ENCODE data around the gene SLC16A9. TPM values are rescaled to one million over a fixed set of nuclear protein-coding genes. Genes with fewer than 3 reads are reported as not detected.
A peak's percentile ranks its signal among the peaks of the same experiment; 100 is the strongest.

Gene SLC16A9
- polyA plus RNA-seq, 1 donor: 2.6 TPM

DNA sequence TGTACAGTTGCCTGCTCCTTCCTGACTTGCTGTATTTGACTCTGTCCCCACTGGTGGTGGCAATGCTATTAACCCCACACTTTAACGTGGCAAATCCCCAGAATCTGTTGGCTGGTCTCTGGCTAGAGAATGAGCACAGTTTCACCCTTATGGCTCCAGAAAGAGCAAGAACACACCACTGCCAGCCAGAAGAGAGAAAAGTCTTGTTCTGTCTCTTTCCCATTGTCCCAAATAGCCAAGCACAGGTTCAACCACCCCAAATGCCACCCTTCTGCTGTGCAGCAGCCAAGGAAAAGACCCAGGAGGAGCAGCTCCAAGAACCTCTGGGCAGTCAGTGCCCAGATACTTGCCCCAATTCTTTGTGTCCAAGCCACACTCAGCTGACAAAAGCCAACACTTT, 11.3 kb downstream of the SLC16A9 start:
- H3K36me3 ChIP-seq (ENCODE audit: control insufficient read depth, insufficient read depth, low read length): no peaks in the 10 kb centered on the region
- no peaks in the 10 kb centered on the region for H3K27me3 ChIP-seq (ENCODE audit: control insufficient read depth, insufficient read depth, low read length)
- H3K4me3 ChIP-seq (ENCODE audit: low read length): no peak overlapping the region
- H3K27ac ChIP-seq (ENCODE audit: low read length): no peak overlapping the region
- peaks cover 3% of the 10 kb centered on the region for H3K9me3 ChIP-seq (ENCODE audit: control insufficient read depth, low read depth, low read length)
- WGBS (ENCODE audit: insufficient coverage, low lambda C conversion rate): no CpG with 5 or more reads among the region's 1 CpG
- no peak for DNase-seq
- H3K4me1 ChIP-seq (ENCODE audit: control insufficient read depth, insufficient read depth, low read length): no peaks in the 10 kb centered on the region

DNA sequence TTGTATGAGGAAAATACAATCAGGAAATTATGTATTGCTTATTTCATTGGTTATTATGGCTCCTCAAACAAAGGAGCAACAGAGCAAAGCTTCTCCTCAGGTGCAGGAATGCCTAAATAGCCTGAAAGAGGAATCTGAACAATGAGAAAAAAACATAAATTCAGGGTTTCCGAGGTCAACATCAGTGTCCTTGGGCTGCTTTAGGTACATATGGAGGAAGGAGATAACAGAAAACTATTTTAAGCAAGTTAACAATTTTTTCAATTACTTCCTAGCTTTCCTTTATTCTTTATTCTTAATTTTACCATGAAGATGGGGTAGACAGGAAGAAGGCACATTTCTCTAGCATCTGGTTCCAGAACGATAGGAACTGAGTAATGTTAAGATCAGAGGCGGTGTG, 14.0 kb downstream of the SLC16A9 start:
- Histone ChIP-seq H3K9me3 (ENCODE audit: control insufficient read depth, low read depth, low read length) (peaks cover 3% of the 10 kb centered on the region), H3K27ac (ENCODE audit: low read length) (no peak overlapping the region), H3K4me1 (ENCODE audit: control insufficient read depth, insufficient read depth, low read length) (no peaks in the 10 kb centered on the region), H3K4me3 (ENCODE audit: low read length) (no peak overlapping the region), H3K36me3 (ENCODE audit: control insufficient read depth, insufficient read depth, low read length) (no peaks in the 10 kb centered on the region), H3K27me3 (ENCODE audit: control insufficient read depth, insufficient read depth, low read length) (no peaks in the 10 kb centered on the region)
- no CpG with 5 or more reads among the region's 3 CpGs for WGBS (ENCODE audit: insufficient coverage, low lambda C conversion rate)
- no peak for DNase-seq

DNA sequence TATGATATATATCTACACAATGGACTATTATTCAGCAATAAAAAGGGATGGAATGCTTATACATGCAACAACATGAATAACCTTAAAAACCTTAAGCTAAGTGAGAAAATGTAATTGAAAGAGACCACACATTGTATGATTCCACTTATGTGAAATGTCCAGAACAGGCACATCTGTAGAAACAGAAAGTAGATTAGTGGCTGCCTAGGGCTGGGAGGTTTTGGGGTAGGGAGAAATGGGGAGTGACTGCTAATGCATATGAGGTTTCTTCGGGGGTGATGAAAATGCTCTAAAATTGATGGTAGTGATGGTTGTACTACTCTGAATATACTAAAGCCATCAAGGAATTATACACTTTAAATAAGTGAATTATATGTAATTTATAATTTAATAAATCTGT, 14.7 kb downstream of the SLC16A9 start:
- Histone ChIP-seq H3K4me3 (ENCODE audit: low read length) (no peak overlapping the region), H3K9me3 (ENCODE audit: control insufficient read depth, low read depth, low read length) (peaks cover 3% of the 10 kb centered on the region), H3K27ac (ENCODE audit: low read length) (no peak overlapping the region), H3K36me3 (ENCODE audit: control insufficient read depth, insufficient read depth, low read length) (no peaks in the 10 kb centered on the region), H3K4me1 (ENCODE audit: control insufficient read depth, insufficient read depth, low read length) (no peaks in the 10 kb centered on the region), H3K27me3 (ENCODE audit: control insufficient read depth, insufficient read depth, low read length) (no peaks in the 10 kb centered on the region)
- WGBS (ENCODE audit: insufficient coverage, low lambda C conversion rate): 100% methylated on average over 1 of the region's 1 CpG
- DNase-seq: no peak

DNA sequence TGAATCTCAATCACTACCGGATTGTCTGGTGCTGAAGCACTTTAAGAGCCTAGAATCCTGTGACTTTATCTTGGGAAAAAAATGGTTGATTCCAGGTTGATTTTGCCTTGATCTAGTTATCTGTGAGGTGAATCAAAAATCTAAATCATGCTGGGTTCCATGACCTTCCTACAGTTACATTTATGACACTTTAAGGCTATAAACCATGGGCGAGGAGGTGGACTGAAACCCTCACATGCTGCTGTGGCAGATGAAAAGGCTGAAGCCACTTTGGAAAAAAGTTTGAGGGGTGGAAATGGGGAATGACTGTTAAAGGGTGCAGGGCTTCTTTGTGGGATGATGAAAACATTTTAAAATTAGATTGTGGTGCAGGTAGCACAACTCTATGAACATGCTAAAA, 17.5 kb downstream of the SLC16A9 start:
- Histone ChIP-seq H3K4me1 (ENCODE audit: control insufficient read depth, insufficient read depth, low read length) (no peaks in the 10 kb centered on the region), H3K9me3 (ENCODE audit: control insufficient read depth, low read depth, low read length) (peaks cover 3% of the 10 kb centered on the region), H3K36me3 (ENCODE audit: control insufficient read depth, insufficient read depth, low read length) (no peaks in the 10 kb centered on the region), H3K4me3 (ENCODE audit: low read length) (no peak overlapping the region), H3K27ac (ENCODE audit: low read length) (no peak overlapping the region), H3K27me3 (ENCODE audit: control insufficient read depth, insufficient read depth, low read length) (no peaks in the 10 kb centered on the region)
- WGBS (ENCODE audit: insufficient coverage, low lambda C conversion rate): 83% methylated on average over 1 of the region's 2 CpGs
- peak in 1 of 2 donors; percentile 32 for DNase-seq

DNA sequence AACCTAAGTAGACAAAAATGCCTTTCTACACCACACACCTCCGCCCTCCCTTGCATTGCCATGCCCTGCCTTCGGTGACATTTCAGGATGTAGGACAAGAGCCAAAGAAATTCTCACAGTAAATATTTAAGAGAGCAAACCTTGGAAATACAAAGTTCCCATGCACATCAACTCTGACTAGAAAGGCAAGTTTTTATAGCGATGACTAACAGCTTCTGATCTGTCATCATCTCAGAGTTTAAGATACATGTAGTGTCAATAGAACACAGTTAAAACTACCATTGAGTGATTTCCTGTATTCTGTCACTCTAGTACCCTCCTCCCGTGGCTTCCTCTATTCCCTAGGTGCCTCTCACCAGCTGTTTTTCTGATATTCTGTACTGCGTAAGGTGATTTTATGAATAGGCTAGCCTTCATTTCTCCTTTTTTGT, 20.7 kb downstream of the SLC16A9 start:
- Histone ChIP-seq H3K27me3 (ENCODE audit: control insufficient read depth, insufficient read depth, low read length) (no peaks in the 10 kb centered on the region), H3K9me3 (ENCODE audit: control insufficient read depth, low read depth, low read length) (no peaks in the 10 kb centered on the region), H3K27ac (ENCODE audit: low read length) (no peak overlapping the region), H3K36me3 (ENCODE audit: control insufficient read depth, insufficient read depth, low read length) (no peaks in the 10 kb centered on the region), H3K4me3 (ENCODE audit: low read length) (no peak overlapping the region), H3K4me1 (ENCODE audit: control insufficient read depth, insufficient read depth, low read length) (no peaks in the 10 kb centered on the region)
- 73% methylated on average over 3 of the region's 5 CpGs for WGBS (ENCODE audit: insufficient coverage, low lambda C conversion rate)
- DNase-seq: no peak

DNA sequence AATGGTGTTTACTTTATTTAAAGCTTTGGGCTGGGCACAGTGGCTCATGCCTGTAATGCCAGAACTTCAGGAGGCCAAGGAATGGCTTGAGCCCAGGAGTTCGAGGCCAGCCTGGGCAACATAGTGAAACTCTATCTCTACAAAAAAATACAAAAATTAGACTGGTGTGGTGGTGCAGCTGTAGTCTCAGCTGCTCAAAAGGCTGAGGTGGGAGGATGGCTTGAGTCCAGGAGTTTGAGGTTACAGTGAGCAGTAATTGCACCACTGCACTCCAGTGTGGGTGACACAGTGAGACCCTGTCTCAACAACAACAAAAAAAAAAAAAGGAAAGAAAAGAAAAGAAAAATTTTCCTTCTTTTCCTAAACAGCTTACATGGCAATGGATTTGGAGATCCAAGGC, 22.0 kb downstream of the SLC16A9 start:
- DNase-seq: no peak
- no CpG with 5 or more reads among the region's 1 CpG for WGBS (ENCODE audit: insufficient coverage, low lambda C conversion rate)
- no peak overlapping the region for H3K4me3 ChIP-seq (ENCODE audit: low read length)
- no peaks in the 10 kb centered on the region for H3K36me3 ChIP-seq (ENCODE audit: control insufficient read depth, insufficient read depth, low read length)
- H3K9me3 ChIP-seq (ENCODE audit: control insufficient read depth, low read depth, low read length): no peaks in the 10 kb centered on the region
- no peak overlapping the region for H3K27ac ChIP-seq (ENCODE audit: low read length)
- H3K27me3 ChIP-seq (ENCODE audit: control insufficient read depth, insufficient read depth, low read length): no peaks in the 10 kb centered on the region
- H3K4me1 ChIP-seq (ENCODE audit: control insufficient read depth, insufficient read depth, low read length): no peaks in the 10 kb centered on the region

DNA sequence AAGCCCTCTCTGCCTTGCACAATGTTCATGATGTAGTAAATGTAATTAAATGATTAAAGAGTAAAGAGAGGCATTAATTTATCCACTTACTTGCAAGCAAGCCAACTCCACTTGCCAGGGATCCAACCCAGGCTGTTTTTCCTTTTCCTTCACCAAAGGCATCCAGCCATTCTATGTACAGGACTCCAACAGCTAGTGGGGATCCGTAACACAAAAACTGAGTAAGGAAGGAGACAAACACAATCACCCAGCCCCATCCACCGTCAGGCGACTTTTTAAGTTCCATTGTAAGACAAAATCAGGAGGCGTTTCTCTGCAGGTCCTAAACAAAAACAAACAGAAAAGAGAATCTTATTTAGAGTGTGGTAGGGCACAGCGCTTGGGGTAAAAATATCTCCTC, 25.6 kb downstream of the SLC16A9 start:
- WGBS (ENCODE audit: insufficient coverage, low lambda C conversion rate): 80% methylated on average over 2 of the region's 5 CpGs

DNA sequence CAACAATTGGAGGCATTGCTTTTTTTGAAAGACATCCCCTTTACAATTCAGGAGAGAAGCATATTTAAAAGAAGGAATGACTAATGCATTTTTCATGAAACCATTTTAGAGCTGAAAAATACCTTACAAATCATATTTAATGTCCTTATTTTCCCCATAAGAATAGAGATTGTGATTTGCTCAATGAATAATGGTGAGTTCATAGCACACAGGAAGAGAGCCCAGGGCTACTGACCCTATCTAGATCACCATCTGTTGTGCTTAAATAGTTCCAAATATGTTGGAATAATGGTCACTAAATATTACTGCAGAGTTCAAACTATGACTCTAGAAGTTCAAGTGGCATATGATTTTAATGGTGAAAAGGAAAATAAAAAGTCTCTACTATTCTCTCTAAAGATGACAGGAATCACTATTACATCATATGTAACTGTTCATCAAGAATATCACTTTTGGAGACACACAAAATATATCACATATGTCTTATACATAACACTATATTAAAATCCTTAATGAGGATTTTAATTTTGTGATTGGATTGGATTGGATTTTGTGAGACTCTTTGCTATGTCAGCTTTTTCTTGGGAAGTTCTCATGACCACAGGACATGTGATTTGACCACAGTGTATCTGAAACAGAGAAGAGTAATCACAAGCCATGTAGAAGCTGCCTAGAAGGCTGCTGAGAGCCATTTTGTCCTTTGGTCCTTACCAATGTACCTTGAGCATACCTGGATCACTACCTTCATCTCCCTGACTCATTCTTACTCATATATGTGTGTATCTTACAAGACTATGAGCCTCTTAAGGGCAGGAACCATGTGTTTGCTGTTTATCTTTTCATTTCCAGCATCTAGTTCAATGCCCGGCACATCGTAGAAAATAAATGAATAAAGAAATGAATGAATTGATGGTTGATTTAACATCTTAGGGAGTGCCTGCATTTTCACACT, 26.4 kb downstream of the SLC16A9 start:
- DNase-seq: no peak
- Histone ChIP-seq H3K27ac (ENCODE audit: low read length) (no peak overlapping the region), H3K4me1 (ENCODE audit: control insufficient read depth, insufficient read depth, low read length) (no peaks in the 10 kb centered on the region), H3K9me3 (ENCODE audit: control insufficient read depth, low read depth, low read length) (no peaks in the 10 kb centered on the region), H3K27me3 (ENCODE audit: control insufficient read depth, insufficient read depth, low read length) (no peaks in the 10 kb centered on the region), H3K36me3 (ENCODE audit: control insufficient read depth, insufficient read depth, low read length) (no peaks in the 10 kb centered on the region), H3K4me3 (ENCODE audit: low read length) (no peak overlapping the region)
- 95% methylated on average over 2 of the region's 2 CpGs for WGBS (ENCODE audit: insufficient coverage, low lambda C conversion rate)

More for the DNA sequence above, 25.6 kb downstream of the SLC16A9 start:
- H3K9me3 ChIP-seq (ENCODE audit: control insufficient read depth, low read depth, low read length): no peaks in the 10 kb centered on the region
- H3K4me3 ChIP-seq (ENCODE audit: low read length): no peak overlapping the region
- H3K36me3 ChIP-seq (ENCODE audit: control insufficient read depth, insufficient read depth, low read length): no peaks in the 10 kb centered on the region
- no peaks in the 10 kb centered on the region for H3K27me3 ChIP-seq (ENCODE audit: control insufficient read depth, insufficient read depth, low read length)
- no peaks in the 10 kb centered on the region for H3K4me1 ChIP-seq (ENCODE audit: control insufficient read depth, insufficient read depth, low read length)
- no peak for DNase-seq
- H3K27ac ChIP-seq (ENCODE audit: low read length): no peak overlapping the region

DNA sequence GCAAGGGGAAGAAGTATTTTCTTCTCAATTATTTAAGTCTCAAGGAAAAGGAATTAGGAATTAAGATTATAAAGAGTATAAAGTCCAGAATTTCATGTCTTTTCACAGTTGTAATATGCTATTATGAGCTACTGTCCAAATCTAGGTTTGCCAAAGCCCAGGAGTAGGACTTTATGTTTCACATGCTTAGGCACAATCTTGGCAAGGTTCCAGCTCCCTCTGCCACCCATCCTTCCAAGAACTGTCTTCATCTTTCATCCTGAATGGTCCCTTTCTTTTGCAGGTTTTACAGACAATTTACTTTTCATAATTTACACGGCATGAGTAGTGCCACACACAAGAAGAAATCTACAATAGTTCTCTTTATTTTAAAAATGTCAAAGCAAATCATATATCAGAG, 29.5 kb downstream of the SLC16A9 start:
- H3K9me3 ChIP-seq (ENCODE audit: control insufficient read depth, low read depth, low read length): no peaks in the 10 kb centered on the region
- no peaks in the 10 kb centered on the region for H3K4me1 ChIP-seq (ENCODE audit: control insufficient read depth, insufficient read depth, low read length)
- DNase-seq: no peak
- H3K27me3 ChIP-seq (ENCODE audit: control insufficient read depth, insufficient read depth, low read length): no peaks in the 10 kb centered on the region
- WGBS (ENCODE audit: insufficient coverage, low lambda C conversion rate): no CpG with 5 or more reads among the region's 1 CpG
- no peaks in the 10 kb centered on the region for H3K36me3 ChIP-seq (ENCODE audit: control insufficient read depth, insufficient read depth, low read length)
- no peak overlapping the region for H3K27ac ChIP-seq (ENCODE audit: low read length)
- H3K4me3 ChIP-seq (ENCODE audit: low read length): no peak overlapping the region

DNA sequence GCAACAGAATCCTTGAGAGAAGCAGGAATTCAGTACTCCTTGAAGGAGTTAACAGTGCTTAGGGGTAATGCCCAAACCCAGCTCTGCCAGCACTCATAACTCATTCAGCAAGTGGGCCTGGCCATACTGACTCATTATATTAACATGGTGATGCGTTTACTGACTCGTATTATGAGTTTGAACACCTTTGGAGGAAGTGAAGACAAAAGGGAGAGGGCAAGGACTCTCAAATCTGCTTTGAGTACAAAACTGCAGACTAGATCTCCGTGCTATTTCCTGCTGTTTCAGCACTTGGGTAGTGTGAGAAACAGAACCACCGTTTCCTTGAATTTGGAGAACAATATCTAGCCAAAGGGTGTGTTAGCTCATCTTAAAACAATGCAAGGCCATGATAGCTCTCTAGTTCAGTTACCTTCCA, 30.8 kb downstream of the SLC16A9 start:
- Histone ChIP-seq H3K27me3 (ENCODE audit: control insufficient read depth, insufficient read depth, low read length) (no peaks in the 10 kb centered on the region), H3K36me3 (ENCODE audit: control insufficient read depth, insufficient read depth, low read length) (no peaks in the 10 kb centered on the region), H3K27ac (ENCODE audit: low read length) (no peak overlapping the region), H3K9me3 (ENCODE audit: control insufficient read depth, low read depth, low read length) (no peaks in the 10 kb centered on the region), H3K4me3 (ENCODE audit: low read length) (no peak overlapping the region), H3K4me1 (ENCODE audit: control insufficient read depth, insufficient read depth, low read length) (no peaks in the 10 kb centered on the region)
- DNase-seq: no peak
- no CpG with 5 or more reads among the region's 4 CpGs for WGBS (ENCODE audit: insufficient coverage, low lambda C conversion rate)
